ENCODE data around the gene AREL1. TPM values are rescaled to one million over a fixed set of nuclear protein-coding genes. Genes with fewer than 3 reads are reported as not detected.
A peak's percentile ranks its signal among the peaks of the same experiment; 100 is the strongest.

Gene AREL1
- total RNA-seq, 3 donors from 2014 or later, result 39.9 to 60.1 (median 42.2) TPM

- Histone ChIP-seq H3K9me3 (no peaks in the 10 kb centered on the region), H3K4me3 (no peak overlapping the region), H3K36me3 (ENCODE audit: low read depth) (peaks cover 2% of the 10 kb centered on the region), H3K4me1 (ENCODE audit: low read depth) (no peaks in the 10 kb centered on the region)
- no peak for ATAC-seq
- intact Hi-C loops (cut with DNase I, micrococcal nuclease), result no loop called here
- TF ChIP-seq, protein P1, sequence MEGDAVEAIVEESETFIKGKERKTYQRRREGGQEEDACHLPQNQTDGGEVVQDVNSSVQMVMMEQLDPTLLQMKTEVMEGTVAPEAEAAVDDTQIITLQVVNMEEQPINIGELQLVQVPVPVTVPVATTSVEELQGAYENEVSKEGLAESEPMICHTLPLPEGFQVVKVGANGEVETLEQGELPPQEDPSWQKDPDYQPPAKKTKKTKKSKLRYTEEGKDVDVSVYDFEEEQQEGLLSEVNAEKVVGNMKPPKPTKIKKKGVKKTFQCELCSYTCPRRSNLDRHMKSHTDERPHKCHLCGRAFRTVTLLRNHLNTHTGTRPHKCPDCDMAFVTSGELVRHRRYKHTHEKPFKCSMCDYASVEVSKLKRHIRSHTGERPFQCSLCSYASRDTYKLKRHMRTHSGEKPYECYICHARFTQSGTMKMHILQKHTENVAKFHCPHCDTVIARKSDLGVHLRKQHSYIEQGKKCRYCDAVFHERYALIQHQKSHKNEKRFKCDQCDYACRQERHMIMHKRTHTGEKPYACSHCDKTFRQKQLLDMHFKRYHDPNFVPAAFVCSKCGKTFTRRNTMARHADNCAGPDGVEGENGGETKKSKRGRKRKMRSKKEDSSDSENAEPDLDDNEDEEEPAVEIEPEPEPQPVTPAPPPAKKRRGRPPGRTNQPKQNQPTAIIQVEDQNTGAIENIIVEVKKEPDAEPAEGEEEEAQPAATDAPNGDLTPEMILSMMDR (IDR thresholded peaks at IDR 0.05), result no peak
- no peak for DNase-seq
Measured at GRCh38 chr14:74723134-74723533, 10.3 kb upstream of the AREL1 start.

GRCh38 chr14:74720526-74720925 is 7.6 kb upstream of the AREL1 start:
- TF ChIP-seq, protein P1 (IDR thresholded peaks at IDR 0.05), result no peak
- H3K4me3 ChIP-seq, result no peak overlapping the region
- H3K9me3 ChIP-seq, result no peaks in the 10 kb centered on the region
- H3K4me1 ChIP-seq (ENCODE audit: low read depth), result no peaks in the 10 kb centered on the region
- no peak for ATAC-seq
- no peak for DNase-seq
- intact Hi-C loops (cut with DNase I, micrococcal nuclease), result no loop called here
- peaks cover 2% of the 10 kb centered on the region for H3K36me3 ChIP-seq (ENCODE audit: low read depth)

- H3K4me3 ChIP-seq, result peak overlapping the region; percentile 69
- TF ChIP-seq, protein P1 (IDR thresholded peaks at IDR 0.05), result no peak
- ATAC-seq, result peak; percentile 19
- intact Hi-C loops (cut with DNase I, micrococcal nuclease), result no loop called here
- DNase-seq, result no peak
- H3K4me1 ChIP-seq (ENCODE audit: low read depth), result no peaks in the 10 kb centered on the region
- no peaks in the 10 kb centered on the region for H3K36me3 ChIP-seq (ENCODE audit: low read depth)
- no peaks in the 10 kb centered on the region for H3K9me3 ChIP-seq
Measured at GRCh38 chr14:74713395-74713735, 485 bp upstream of the AREL1 start.

DNA sequence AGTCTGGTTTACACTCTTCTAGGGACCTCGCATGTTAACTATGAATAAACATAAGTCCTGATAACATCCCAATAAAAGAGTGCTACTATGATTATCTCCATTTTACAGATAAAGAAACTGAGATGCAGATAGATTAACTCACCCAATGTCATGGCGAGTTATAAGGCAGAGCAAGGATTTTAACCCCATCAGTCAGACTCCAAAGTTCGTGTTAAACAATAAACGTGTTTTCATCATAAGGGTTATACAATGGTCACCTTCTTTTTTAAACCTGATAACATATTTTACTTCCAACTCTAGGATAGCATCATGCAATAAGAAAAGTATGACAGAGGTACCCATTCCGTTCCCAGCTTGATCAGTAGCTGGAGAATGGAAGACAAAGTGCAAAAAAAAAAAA is 1.2 kb downstream of the AREL1 start:
- no peak for DNase-seq
- H3K4me3 ChIP-seq, result no peak overlapping the region
- no peak for ATAC-seq

GRCh38 chr14:74710480-74710879 is 2.4 kb downstream of the AREL1 start:
- TF ChIP-seq, protein P1 (IDR thresholded peaks at IDR 0.05), result no peak
- intact Hi-C loops (cut with DNase I, micrococcal nuclease), result no loop called here
- no peak overlapping the region for H3K4me3 ChIP-seq
- no peaks in the 10 kb centered on the region for H3K4me1 ChIP-seq (ENCODE audit: low read depth)
- ATAC-seq (no peak), DNase-seq (no peak)
- H3K36me3 ChIP-seq (ENCODE audit: low read depth), result no peaks in the 10 kb centered on the region
- no peaks in the 10 kb centered on the region for H3K9me3 ChIP-seq

More for the DNA sequence above, 1.2 kb downstream of the AREL1 start:
- intact Hi-C loops (cut with DNase I, micrococcal nuclease), result no loop called here
- H3K4me1 ChIP-seq (ENCODE audit: low read depth), result no peaks in the 10 kb centered on the region
- H3K36me3 ChIP-seq (ENCODE audit: low read depth), result no peaks in the 10 kb centered on the region
- H3K9me3 ChIP-seq, result no peaks in the 10 kb centered on the region
- TF ChIP-seq, protein P1 (IDR thresholded peaks at IDR 0.05), result no peak
